H1 (cell line): ENCODE measurements around the gene PLXNB1. TPM values are rescaled to one million over a fixed set of nuclear protein-coding genes. Genes with fewer than 3 reads are reported as not detected.

Experiments
- CTCF ChIA-PET: fragments of 300-600 bp; sonication (Branson Sonifier 250); formaldehyde crosslinking; loops from one replicate; lab custom pipeline; 2021; ENCODE audit not compliant: partially characterized antibody; lab: Charles Lee
- POLR2A ChIA-PET: fragments of 300-600 bp; sonication (Branson Sonifier 250); formaldehyde crosslinking; loops from one replicate; lab custom pipeline; 2021; ENCODE audit warnings: inconsistent platforms; ENCODE audit not compliant: partially characterized antibody; lab: Charles Lee
- DNase-seq, 2 experiments: peaks; one replicate each; pipeline versions ENCODE4 v3.0.0 to v3.0.0-alpha.2; 2010 to 2022; ENCODE audit warnings: low spot score in 2 of 2, low read depth in 1 of 2, mixed read lengths in 1 of 2
- FAIRE-seq: peaks from 2 replicates; lab custom pipeline; 2011; peaks lifted over from hg19 to GRCh38; lab: Jason Lieb, UNC
- H2AFZ ChIP-seq: 2 replicates; pipeline ENCODE4 v1.8.1; 2012; ENCODE audit warnings: low read length, inconsistent platforms
- H2AK5ac ChIP-seq: 2 replicates; pipeline ENCODE4 v1.6.1; 2013; ENCODE audit warnings: low read depth, low read length
- H2BK120ac ChIP-seq: replicated peaks from 2 replicates; pipeline ENCODE3; 2013; ENCODE audit warnings: low read depth, low read length, inconsistent platforms
- H2BK12ac ChIP-seq: 2 replicates; pipeline ENCODE4 v1.6.1; 2013; ENCODE audit warnings: low read depth, low read length
- H2BK15ac ChIP-seq: 2 replicates; pipeline ENCODE4 v1.6.1; 2013; ENCODE audit warnings: low read length
- H2BK20ac ChIP-seq: 2 replicates; pipeline ENCODE4 v1.6.1; 2013; ENCODE audit warnings: low read length
- H2BK5ac ChIP-seq: 2 replicates; pipeline ENCODE4 v1.6.1; 2013; ENCODE audit warnings: low read depth, low read length
- H3K14ac ChIP-seq: 2 replicates; pipeline ENCODE4 v1.6.1; 2013; ENCODE audit warnings: inconsistent platforms; ENCODE audit not compliant: insufficient read length
- H3K18ac ChIP-seq: 2 replicates; pipeline ENCODE4 v1.6.1; 2013; ENCODE audit warnings: low read length; ENCODE audit errors: extremely low read depth
- H3K23ac ChIP-seq: 2 replicates; pipeline ENCODE4 v1.6.1; 2013; ENCODE audit warnings: inconsistent platforms; ENCODE audit not compliant: insufficient read length
- H3K23me2 ChIP-seq: 2 replicates; pipeline ENCODE4 v1.6.1; 2013; ENCODE audit warnings: low read depth, low read length
- H3K27ac ChIP-seq: 2 replicates; pipeline ENCODE4 v1.6.1; 2011; ENCODE audit warnings: low read depth, low read length, inconsistent platforms
- H3K27me3 ChIP-seq, 4 experiments: replicated peaks in 1 of 4; 1 replicate in 1 of 4; 2 replicates in 3 of 4; pipeline versions ENCODE4 v1.6.1 to v1.8.1; 2011 to 2013; ENCODE audit warnings: low read length in 3 of 4, mild to moderate bottlenecking in 3 of 4, inconsistent platforms in 2 of 4, mixed read lengths in 2 of 4, moderate library complexity in 1 of 4; ENCODE audit not compliant: control insufficient read depth in 3 of 4, insufficient read depth in 3 of 4; ENCODE audit errors: extremely low read depth in 1 of 4
- H3K36me3 ChIP-seq, 4 experiments: 2 replicates each; pipeline versions ENCODE4 v1.6.1 to v1.8.1; 2011 to 2013; ENCODE audit warnings: mild to moderate bottlenecking in 4 of 4, low read length in 3 of 4, moderate library complexity in 2 of 4, control low read depth in 1 of 4, inconsistent platforms in 1 of 4; ENCODE audit not compliant: insufficient read depth in 4 of 4, control insufficient read depth in 2 of 4
- H3K4ac ChIP-seq: replicated peaks from 2 replicates; pipeline ENCODE3; 2013; ENCODE audit warnings: low read length, low read depth, mixed read lengths, inconsistent platforms; ENCODE audit not compliant: insufficient read length
- H3K4me1 ChIP-seq, 4 experiments: replicated peaks in 1 of 4; 1 replicate in 1 of 4; 2 replicates in 3 of 4; pipeline versions ENCODE4 v1.6.1 to v1.8.1; 2011 to 2013; ENCODE audit warnings: low read length in 3 of 4, inconsistent platforms in 2 of 4, mixed read lengths in 1 of 4; ENCODE audit not compliant: insufficient read depth in 4 of 4, control insufficient read depth in 3 of 4
- H3K4me2 ChIP-seq, 2 experiments: 2 replicates each; pipeline versions ENCODE4 v1.6.1 to v1.8.1; 2011 to 2013; ENCODE audit warnings: low read depth in 2 of 2, low read length in 2 of 2, control low read depth in 1 of 2, inconsistent platforms in 1 of 2, mild to moderate bottlenecking in 1 of 2; ENCODE audit not compliant: insufficient read depth in 1 of 2
- H3K4me3 ChIP-seq, 4 experiments: fragments of 200-600, 300-600 bp in 1 of 4; sonication (generic), shearing (Covaris generic), sonication (Bioruptor Twin) in 1 of 4; 2 replicates each; pipeline versions ENCODE4 v1.5.1 to v1.8.1; 2011 to 2016; ENCODE audit warnings: low read length in 4 of 4, low read depth in 3 of 4, control low read depth in 2 of 4, inconsistent platforms in 2 of 4, mild to moderate bottlenecking in 2 of 4, mixed read lengths in 1 of 4, moderate library complexity in 1 of 4; ENCODE audit not compliant: insufficient read depth in 2 of 4; ENCODE audit errors: extremely low read depth in 1 of 4
- H3K56ac ChIP-seq: replicated peaks from 2 replicates; pipeline ENCODE3; 2013; ENCODE audit warnings: low read depth, mild to moderate bottlenecking, mixed read lengths, low read length, inconsistent platforms; ENCODE audit not compliant: insufficient read length
- H3K79me1 ChIP-seq: 2 replicates; pipeline ENCODE4 v1.6.1; 2013; ENCODE audit warnings: low read depth, low read length, control low read depth
- H3K79me2 ChIP-seq, 2 experiments: 2 replicates each; pipeline versions ENCODE4 v1.6.1 to v1.8.1; 2012 to 2013; ENCODE audit warnings: low read length in 2 of 2, mild to moderate bottlenecking in 2 of 2, inconsistent platforms in 1 of 2; ENCODE audit not compliant: insufficient read depth in 2 of 2, control insufficient read depth in 1 of 2
- H3K9ac ChIP-seq, 4 experiments: replicated peaks in 1 of 4; 1 replicate in 1 of 4; 2 replicates in 3 of 4; pipeline versions ENCODE4 v1.6.1 to v1.8.1; 2011 to 2013; ENCODE audit warnings: low read depth in 3 of 4, low read length in 3 of 4, control low read depth in 2 of 4, mild to moderate bottlenecking in 2 of 4, moderate library complexity in 2 of 4, inconsistent platforms in 1 of 4; ENCODE audit errors: extremely low read depth in 1 of 4
- H3K9me3 ChIP-seq, 2 experiments: 2 replicates each; pipeline versions ENCODE4 v1.6.1 to v1.8.1; 2012 to 2013; ENCODE audit warnings: mild to moderate bottlenecking in 2 of 2, moderate library complexity in 2 of 2, control low read depth in 1 of 2, inconsistent platforms in 1 of 2, low read depth in 1 of 2, low read length in 1 of 2, mixed read lengths in 1 of 2; ENCODE audit not compliant: insufficient read depth in 2 of 2
- H4K20me1 ChIP-seq, 2 experiments: replicated peaks in 1 of 2; 2 replicates each; pipeline versions ENCODE3 to v1.8.1; 2011 to 2013; ENCODE audit warnings: inconsistent platforms in 2 of 2, low read length in 2 of 2, mild to moderate bottlenecking in 1 of 2; ENCODE audit not compliant: insufficient read depth in 2 of 2, control insufficient read depth in 1 of 2
- H4K5ac ChIP-seq: 2 replicates; pipeline ENCODE4 v1.6.1; 2013; ENCODE audit warnings: low read length, low read depth, mixed read lengths, inconsistent platforms; ENCODE audit not compliant: insufficient read length
- H4K8ac ChIP-seq: 2 replicates; pipeline ENCODE4 v1.8.0; 2013; ENCODE audit warnings: mild to moderate bottlenecking, moderate library complexity, low read length, inconsistent platforms; ENCODE audit not compliant: insufficient read depth; ENCODE audit errors: extremely low read depth
- H4K91ac ChIP-seq: replicated peaks from 2 replicates; pipeline ENCODE3; 2013; ENCODE audit warnings: low read length, mixed read lengths, inconsistent platforms; ENCODE audit not compliant: insufficient read length
- BCL11A ChIP-seq, 2 experiments: IDR thresholded peaks; one replicate each; pipeline ENCODE4 v1.6.1; 2011; ENCODE audit warnings: low read depth in 2 of 2, low read length in 2 of 2, mild to moderate bottlenecking in 2 of 2
- POLR2A ChIP-seq, 2 experiments: IDR thresholded peaks; 1 replicate in 1 of 2; 2 replicates in 1 of 2; pipeline ENCODE4 v1.6.1; 2011; ENCODE audit warnings: low read depth in 2 of 2, low read length in 2 of 2, mild to moderate bottlenecking in 2 of 2; ENCODE audit errors: control extremely low read depth in 1 of 2
- POLR2AphosphoS5 ChIP-seq: IDR thresholded peaks from 2 replicates; pipeline ENCODE4 v1.6.1; 2011; ENCODE audit warnings: low read depth, low read length
- POU5F1 ChIP-seq: IDR thresholded peaks from 2 replicates; pipeline ENCODE4 v1.6.1; 2011; ENCODE audit warnings: low read depth, mild to moderate bottlenecking, low read length, moderate library complexity
- RXRA ChIP-seq: IDR thresholded peaks from 2 replicates; pipeline ENCODE4 v1.6.1; 2011; ENCODE audit warnings: low read depth, mild to moderate bottlenecking, low read length, moderate library complexity; ENCODE audit not compliant: insufficient read depth
- SUZ12 ChIP-seq: fragments of 200-600 bp; sonication (generic); IDR thresholded peaks from 2 replicates; pipeline ENCODE4 v1.6.1; 2012; ENCODE audit warnings: mild to moderate bottlenecking, inconsistent platforms, low read length, moderate library complexity, mixed read lengths
- TEAD4 ChIP-seq: IDR thresholded peaks from 2 replicates; pipeline ENCODE4 v1.6.1; 2012; ENCODE audit warnings: low read depth, low read length, inconsistent platforms, mixed read lengths
- WGBS, 2 experiments: shearing (Covaris generic) in 1 of 2; methylation state at CpG; one replicate each; pipeline versions ENCODE4 v1.1.6 to v1.1.7; 2013 to 2015; ENCODE audit warnings: low lambda C conversion rate in 2 of 2, mixed read lengths in 2 of 2, inconsistent platforms in 1 of 2, low coverage in 1 of 2, missing lambda C conversion rate in 1 of 2; ENCODE audit not compliant: insufficient replicate concordance in 2 of 2, insufficient coverage in 1 of 2, insufficient read length in 1 of 2; ENCODE audit errors: extremely low coverage in 1 of 2, missing lambda C conversion rate in 1 of 2; 5-methylcytosine and 5-hydroxymethylcytosine counted together
- polyA plus RNA-seq, 7 experiments: library from polyadenylated mRNA; depleted of rRNA in 3 of 7; stranded (reverse) in 5 of 7; unstranded in 2 of 7; fragments of >200 nt in 5 of 7; fragments of 200-250 nt in 2 of 7; gene quantifications; 1 replicate in 5 of 7; 2 replicates in 1 of 7; 4 replicates in 1 of 7; pipeline versions ENCODE4 v1.2.1 to v1.2.3, GENCODE V29; 2011 to 2013; ENCODE audit warnings: missing spikeins in 2 of 7, mixed read lengths in 2 of 7
- total RNA-seq: library from RNA; stranded (reverse); fragmentation: NEBNext Ultra II Directional; extraction: Animal tissue kit (Norgen Biotek cat#: 25700); gene quantifications from 2 replicates; pipeline ENCODE4 v1.2.1, GENCODE V29; 2021

PLXNB1 gene
- total and polyA plus RNA-seq, 2 of the 8 experiments (the other 6 are each of a cell fraction or from before 2014, with no cell fraction given) = 109 to 114 TPM

- no peak overlapping the region for H4K5ac ChIP-seq
- no peak for TF ChIP-seq TEAD4
- TF ChIP-seq BCL11A (IDR thresholded peaks at IDR 0.05; ENCODE audit: low read depth in 2 of 2, low read length in 2 of 2) = no peak
- TF ChIP-seq POLR2A (IDR thresholded peaks at IDR 0.05; ENCODE audit: control extremely low read depth in 1 of 2, low read depth in 2 of 2, low read length in 2 of 2) = peak in 1 of 2 experiments; percentile 15; a peak in 1 of 3 replicates
- no peak for TF ChIP-seq POU5F1
- TF ChIP-seq RXRA = no peak
- peak; percentile 40; the same call in 1 of the 2 replicates for TF ChIP-seq POLR2AphosphoS5
- TF ChIP-seq SUZ12 = no peak
These were observed 31.0 kb downstream of the PLXNB1 start for GRCh38 chr3:48398701-48399386.

More at GRCh38 chr3:48398701-48399386, 31.0 kb downstream of the PLXNB1 start:
- Histone ChIP-seq H2AFZ (no peak overlapping the region), H3K27ac (no peak overlapping the region), H4K8ac (no peak overlapping the region; the same call in 1 of the 2 replicates), H4K91ac (no peak overlapping the region), H2BK15ac (no peak overlapping the region), H3K4ac (no peak overlapping the region), H2BK5ac (no peak overlapping the region), H3K79me2 (no peaks in the 10 kb centered on the region), H3K36me3 (peaks cover 0 to 8% (median 5%) of the 10 kb centered on the region in 4 experiments; a peak in 5 of 8 replicates), H3K18ac (no peak overlapping the region), H3K9me3 (no peaks in the 10 kb centered on the region), H3K27me3 (no peaks in the 10 kb centered on the region), H3K79me1 (no peaks in the 10 kb centered on the region; the same call in 1 of the 2 replicates), H3K4me2 (no peak overlapping the region), H3K9ac (no peak overlapping the region), H3K56ac (no peak overlapping the region), H3K23ac (no peak overlapping the region), H3K4me3 (no peak overlapping the region), H2BK120ac (no peak overlapping the region), H3K14ac (no peak overlapping the region), H4K20me1 (peaks cover 2 to 6% of the 10 kb centered on the region in 2 experiments), H2AK5ac (no peak overlapping the region), H2BK12ac (no peak overlapping the region), H2BK20ac (no peak overlapping the region), H3K23me2 (peaks cover 2% of the 10 kb centered on the region; the same call in 1 of the 2 replicates), H3K4me1 (peaks cover 0 to 7% (median 4%) of the 10 kb centered on the region in 4 experiments; a peak in 3 of 7 replicates)
- CTCF ChIA-PET = interaction anchor here (0.6 to 9.2 kb wide), 19 partner anchors 7 to 204 kb away, joined by 3 to 220 read pairs (median 10); partner anchors contain the start of genes ATRIP and PLXNB1
- POLR2A ChIA-PET = interaction anchor here (0.7 to 20.2 kb wide), 20 partner anchors 8 to 211 kb away, joined by 3 to 650 read pairs (median 4); partner anchors contain the start of genes CCDC51, PLXNB1, TMA7 and ZNF589
- DNase-seq (peak in 1 of 2 experiments; percentile 52), FAIRE-seq (no peak)
- 78% methylated on average over 11 of the region's 11 CpGs; no CpG with 5 or more reads in 1 of the 2 experiments for WGBS, 2 experiments
